Measurements from ENCODE around the gene CHIA. TPM values are rescaled to one million over a fixed set of nuclear protein-coding genes. Genes with fewer than 3 reads are reported as not detected.

The CHIA gene
- total RNA-seq, 1 experiment from 2014 or later = not detected

- Histone ChIP-seq H3K27me3 (ENCODE audit: insufficient read depth, low read length) (no peaks in the 10 kb centered on the region), H3K9me3 (ENCODE audit: control insufficient read depth in 1 of 2, insufficient read depth in 1 of 2, low read depth in 1 of 2, low read length in 2 of 2) (no peaks in the 10 kb centered on the region), H3K9me2 (ENCODE audit: insufficient read depth) (no peaks in the 10 kb centered on the region), H3K79me2 (ENCODE audit: insufficient read depth, low read length) (no peaks in the 10 kb centered on the region), H3K4me2 (ENCODE audit: low read length) (peak overlapping the region; percentile 86), H3K27ac (ENCODE audit: low read depth, low read length) (no peak overlapping the region), H3K4me3 (replicated peaks in 1 of 2; ENCODE audit: low read depth in 1 of 2, low read length in 2 of 2) (no peak overlapping the region), H3K4me1 (ENCODE audit: control insufficient read depth in 1 of 2, insufficient read depth in 2 of 2, low read length in 2 of 2) (peaks cover 6 to 12% of the 10 kb centered on the region in 2 experiments; a peak in 2 of 4 replicates), H3K36me3 (ENCODE audit: control insufficient read depth in 1 of 2, insufficient read depth in 2 of 2, low read length in 2 of 2) (no peaks in the 10 kb centered on the region), H2AFZ (ENCODE audit: low read depth, low read length, poor library complexity, severe bottlenecking) (peak overlapping the region; percentile 29), H3K9ac (ENCODE audit: low read length) (no peak overlapping the region), H4K20me1 (ENCODE audit: insufficient read depth) (no peaks in the 10 kb centered on the region)
- TF ChIP-seq SP1 (IDR thresholded peaks at IDR 0.05; ENCODE audit: low read depth) = no peak
- TF ChIP-seq ATF3 (IDR thresholded peaks at IDR 0.05) = no peak
- TF ChIP-seq CTCF (IDR thresholded peaks at IDR 0.05 in 2 of 3, conservative IDR thresholded peaks at IDR 0.05 in 1 of 3; ENCODE audit: borderline replicate concordance in 1 of 3, insufficient read depth in 1 of 3, low read depth in 2 of 3, low read length in 2 of 3) = no peak
- TF ChIP-seq EZH2 (IDR thresholded peaks at IDR 0.05) = no peak
- no peak for TF ChIP-seq REST (IDR thresholded peaks at IDR 0.05; ENCODE audit: low read depth)
- no peak for TF ChIP-seq MAX (IDR thresholded peaks at IDR 0.05)
- TF ChIP-seq RAD21 (IDR thresholded peaks at IDR 0.05; ENCODE audit: low read depth) = no peak
- TF ChIP-seq FOSL1 (IDR thresholded peaks at IDR 0.05; ENCODE audit: low read depth) = no peak
- no peak for TF ChIP-seq POLR2AphosphoS5 (IDR thresholded peaks at IDR 0.05; ENCODE audit: low read depth, low read length)
- no peak for TF ChIP-seq TCF7L2 (IDR thresholded peaks at IDR 0.05; ENCODE audit: borderline replicate concordance, extremely low read depth, insufficient read depth, insufficient read length)
- POLR2A ChIA-PET = no interaction called here
- CTCF ChIA-PET = interaction anchor here (1.4 kb wide), 2 partner anchors 13 to 124 kb away, joined by 4 to 6 read pairs; no protein-coding TSS in a partner anchor
- intact Hi-C loops (cut with micrococcal nuclease) = loop anchor here (10.0 kb wide), 1 partner anchor 308 kb away; no protein-coding TSS in a partner anchor
- RAD21 ChIA-PET (ENCODE audit: low non-redundant PET in 1 of 2, low total read pairs in 2 of 2, uncharacterized antibody in 2 of 2, unreplicated experiment in 2 of 2) = no interaction called here
- BruUV-seq (replicated peaks) = no TSS peak
- DNase-seq (ENCODE audit: low read depth, low spot score) = no peak
- no peak for ATAC-seq
These were observed 56.4 kb downstream of the CHIA start for GRCh38 chr1:111347026-111347425.

Data from HCT116 (cell line).